ENCODE data around the gene PRDX5. TPM values are rescaled to one million over a fixed set of nuclear protein-coding genes. Genes with fewer than 3 reads are reported as not detected.

Gene PRDX5
- total and polyA plus RNA-seq, 9 of the 15 experiments (the other 6 are each of a cell fraction or from before 2014, with no cell fraction given) = 40.8 to 327 (median 204) TPM

- TF ChIP-seq JUND (IDR thresholded peaks at IDR 0.05; ENCODE audit: borderline replicate concordance, low read depth, low read length) (peak; percentile 99), JUND (tag; IDR thresholded peaks at IDR 0.05; ENCODE audit: borderline replicate concordance, low read depth, low read length) (peak; percentile 98; the same call in 2 of the 3 replicates), CHD2 (IDR thresholded peaks at IDR 0.05; ENCODE audit: low read depth, low read length) (peak; percentile 47; the same call in 1 of the 2 replicates), SMAD1 (IDR thresholded peaks at IDR 0.05; ENCODE audit: low read depth, low read length, partially characterized antibody) (peak; percentile 87), GTF2A2 (tag; IDR thresholded peaks at IDR 0.05) (no peak), PURB (CRISPR knock-in tag; IDR thresholded peaks at IDR 0.05; ENCODE audit: low read depth) (no peak), GATA2 (CRISPR knock-in tag; IDR thresholded peaks at IDR 0.05) (peak; percentile 98), HBP1 (CRISPR knock-in tag; IDR thresholded peaks at IDR 0.05) (peak; percentile 70; the same call in 1 of the 2 replicates), USF2 (CRISPR knock-in tag; IDR thresholded peaks at IDR 0.05) (peak; percentile 12; the same call in 1 of the 2 replicates), THRAP3 (IDR thresholded peaks at IDR 0.05; ENCODE audit: borderline replicate concordance) (no peak), ZBED1 (IDR thresholded peaks at IDR 0.05) (peak; percentile 82; the same call in 1 of the 2 replicates), TAL1 (IDR thresholded peaks at IDR 0.05) (peak; percentile 98), PTBP1 (IDR thresholded peaks at IDR 0.05; ENCODE audit: low read depth, low read length) (peak; percentile 68; the same call in 1 of the 2 replicates), HMGXB4 (CRISPR knock-in tag; IDR thresholded peaks at IDR 0.05) (no peak)
These were observed 17.1 kb downstream of the PRDX5 start (continued) for GRCh38 chr11:64334764-64335735.
